ENCODE measurements around the gene EML6. TPM values are rescaled to one million over a fixed set of nuclear protein-coding genes. Genes with fewer than 3 reads are reported as not detected.

EML6 gene
- total and polyA plus RNA-seq, 2 of the 8 experiments (the other 6 are each of a cell fraction or from before 2014, with no cell fraction given): 1.2 to 1.6 TPM

GRCh38 chr2:54710216-54710615 is 13.2 kb upstream of the EML6 start (continued):
- TF ChIP-seq POU5F1 (IDR thresholded peaks at IDR 0.05; ENCODE audit: low read depth, low read length) (no peak), CREB1 (IDR thresholded peaks at IDR 0.05) (no peak), USF2 (IDR thresholded peaks at IDR 0.05; ENCODE audit: low read length) (no peak)
